BE2C (cell line): ENCODE results near the gene USP37.

Experiments
- DNase-seq: peaks from one replicate; pipeline ENCODE4 v3.0.0-alpha.2; 2020
- H3K27me3 ChIP-seq: fragments of 250-450 bp; sonication (Bioruptor Pico); 2 replicates; pipeline ENCODE4 v1.5.1; 2020; ENCODE audit warnings: mild to moderate bottlenecking
- H3K36me3 ChIP-seq: fragments of 250-450 bp; sonication (Bioruptor Pico); 2 replicates; pipeline ENCODE4 v1.5.1; 2020; ENCODE audit warnings: mild to moderate bottlenecking
- H3K4me1 ChIP-seq: fragments of 250-450 bp; sonication (Bioruptor Pico); 2 replicates; pipeline ENCODE4 v1.5.1; 2020
- H3K4me3 ChIP-seq: 2 replicates; pipeline ENCODE4 v1.5.1; 2011; ENCODE audit warnings: low read depth, low read length
- H3K9me3 ChIP-seq: fragments of 250-450 bp; sonication (Bioruptor Pico); 2 replicates; pipeline ENCODE4 v1.5.1; 2020
- CTCF ChIP-seq: IDR thresholded peaks from 2 replicates; pipeline ENCODE4 v1.5.1; 2012; ENCODE audit warnings: mild to moderate bottlenecking, low read depth, low read length

USP37 gene

GRCh38 chr2:218429911-218430692 is 138.0 kb downstream of the USP37 start:
- Histone ChIP-seq H3K4me3 (no peak overlapping the region), H3K27me3 (no peaks in the 10 kb centered on the region), H3K9me3 (no peaks in the 10 kb centered on the region; the same call in 1 of the 2 replicates), H3K36me3 (no peaks in the 10 kb centered on the region), H3K4me1 (no peaks in the 10 kb centered on the region)
- DNase-seq, result peak; percentile 46
- no peak for TF ChIP-seq CTCF

GRCh38 chr2:218428846-218429558 is 139.1 kb downstream of the USP37 start:
- H3K4me1 ChIP-seq, result no peaks in the 10 kb centered on the region
- TF ChIP-seq CTCF, result no peak

GRCh38 chr2:218427741-218428140 is 140.4 kb downstream of the USP37 start:
- no peaks in the 10 kb centered on the region; the same call in 1 of the 2 replicates for H3K9me3 ChIP-seq
- no peak for TF ChIP-seq CTCF
- no peaks in the 10 kb centered on the region for H3K4me1 ChIP-seq

More at GRCh38 chr2:218428846-218429558, 139.1 kb downstream of the USP37 start:
- Histone ChIP-seq H3K4me3 (no peak overlapping the region), H3K9me3 (no peaks in the 10 kb centered on the region; the same call in 1 of the 2 replicates), H3K36me3 (no peaks in the 10 kb centered on the region), H3K27me3 (no peaks in the 10 kb centered on the region)
- no peak for DNase-seq

GRCh38 chr2:218425531-218425930 is 142.6 kb downstream of the USP37 start:
- no peak for TF ChIP-seq CTCF
- no peaks in the 10 kb centered on the region for H3K36me3 ChIP-seq
- no peaks in the 10 kb centered on the region for H3K9me3 ChIP-seq
- no peaks in the 10 kb centered on the region for H3K27me3 ChIP-seq
- no peak overlapping the region for H3K4me3 ChIP-seq
- no peak for DNase-seq
- no peaks in the 10 kb centered on the region for H3K4me1 ChIP-seq

More at GRCh38 chr2:218427741-218428140, 140.4 kb downstream of the USP37 start:
- H3K27me3 ChIP-seq, result no peaks in the 10 kb centered on the region
- DNase-seq, result no peak
- no peak overlapping the region for H3K4me3 ChIP-seq
- no peaks in the 10 kb centered on the region for H3K36me3 ChIP-seq

- Histone ChIP-seq H3K4me3 (no peak overlapping the region), H3K4me1 (no peaks in the 10 kb centered on the region), H3K36me3 (no peaks in the 10 kb centered on the region), H3K27me3 (no peaks in the 10 kb centered on the region), H3K9me3 (no peaks in the 10 kb centered on the region)
- no peak for DNase-seq
- TF ChIP-seq CTCF, result no peak
Measured at GRCh38 chr2:218423584-218423983, 144.6 kb downstream of the USP37 start.
